Effector CD4-positive, alpha-beta T cell (primary cell): Measurements from ENCODE around the gene SIK3.

ENCODE experiments used
- DNase-seq: peaks from one replicate; pipeline ENCODE4 v3.0.0-alpha.2; 2020

The SIK3 gene

GRCh38 chr11:116888884-116889549 is 209.2 kb downstream of the SIK3 start:
- DNase-seq: no peak

GRCh38 chr11:116888024-116888423 is 210.2 kb downstream of the SIK3 start:
- no peak for DNase-seq

- no peak for DNase-seq
Measured at GRCh38 chr11:116885951-116886655, 212.1 kb downstream of the SIK3 start.

DNA sequence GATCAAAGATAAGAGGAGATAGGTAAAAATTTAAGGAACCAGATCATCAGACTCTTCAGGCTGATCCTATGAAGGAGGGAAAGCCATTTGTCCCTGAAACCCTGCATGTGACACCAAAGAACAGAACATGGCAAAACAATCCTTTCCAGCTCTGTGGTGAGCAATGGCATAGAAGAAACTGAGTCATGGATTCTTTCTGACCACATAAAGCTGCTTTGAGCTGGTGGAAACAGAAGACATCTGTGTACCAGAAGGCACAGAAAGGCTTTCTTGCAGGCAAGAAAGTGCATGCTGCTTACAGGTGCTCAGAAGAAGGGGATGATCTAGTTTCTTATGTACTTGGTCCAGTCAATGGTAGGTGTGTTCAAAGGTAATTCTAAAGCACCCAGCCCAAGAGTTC is 215.8 kb downstream of the SIK3 start:
- DNase-seq: no peak

- DNase-seq: no peak
Measured at GRCh38 chr11:116881143-116881542, 217.1 kb downstream of the SIK3 start.

GRCh38 chr11:116879800-116880625 is 218.2 kb downstream of the SIK3 start:
- no peak for DNase-seq

DNA sequence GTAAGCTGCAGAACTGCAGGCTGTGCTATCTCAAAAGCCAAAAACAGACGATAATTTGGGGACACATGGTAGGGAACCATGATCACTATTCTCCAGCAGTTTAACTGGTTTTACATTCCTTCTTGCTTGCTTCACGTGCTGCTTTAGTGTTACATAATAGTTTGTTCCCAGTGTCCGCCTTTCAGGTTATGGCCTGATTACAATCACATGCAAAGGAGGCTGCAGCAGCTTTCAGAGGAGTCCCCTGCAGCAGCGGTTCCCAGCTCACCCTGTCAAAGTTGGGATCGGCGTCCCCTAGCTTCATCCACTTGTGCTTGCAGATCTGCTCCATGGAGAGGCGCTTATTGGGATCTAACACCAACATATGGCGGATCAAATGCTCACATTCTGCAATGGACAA is 221.6 kb downstream of the SIK3 start:
- DNase-seq: no peak

GRCh38 chr11:116875194-116875593 is 223.0 kb downstream of the SIK3 start:
- DNase-seq: no peak

DNA sequence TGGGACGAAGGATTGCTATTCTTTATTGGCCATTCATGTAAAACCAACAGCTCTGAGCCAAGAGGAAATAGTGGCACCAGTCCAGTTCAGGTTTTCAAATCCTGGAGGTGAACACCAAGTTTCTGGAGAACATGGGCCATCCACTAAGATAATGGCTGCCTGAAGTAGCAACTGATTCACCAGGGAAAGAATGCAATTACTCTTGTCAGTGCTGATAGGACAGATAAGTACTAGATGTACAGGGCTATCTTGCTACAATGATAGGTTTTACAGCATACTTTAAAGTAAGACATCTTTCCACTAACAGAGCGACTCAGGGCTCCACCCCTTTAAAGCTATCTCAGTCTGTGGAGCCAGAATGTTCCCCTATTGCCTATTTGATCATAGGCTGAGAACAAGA is 224.0 kb downstream of the SIK3 start:
- DNase-seq: no peak

- no peak for DNase-seq
Measured at GRCh38 chr11:116873381-116873780, 224.8 kb downstream of the SIK3 start.

GRCh38 chr11:116871248-116871647 is 227.0 kb downstream of the SIK3 start:
- DNase-seq: no peak

- DNase-seq: no peak
Measured at GRCh38 chr11:116870054-116870453, 228.2 kb downstream of the SIK3 start.

GRCh38 chr11:116869610-116870009 is 228.6 kb downstream of the SIK3 start:
- no peak for DNase-seq

DNA sequence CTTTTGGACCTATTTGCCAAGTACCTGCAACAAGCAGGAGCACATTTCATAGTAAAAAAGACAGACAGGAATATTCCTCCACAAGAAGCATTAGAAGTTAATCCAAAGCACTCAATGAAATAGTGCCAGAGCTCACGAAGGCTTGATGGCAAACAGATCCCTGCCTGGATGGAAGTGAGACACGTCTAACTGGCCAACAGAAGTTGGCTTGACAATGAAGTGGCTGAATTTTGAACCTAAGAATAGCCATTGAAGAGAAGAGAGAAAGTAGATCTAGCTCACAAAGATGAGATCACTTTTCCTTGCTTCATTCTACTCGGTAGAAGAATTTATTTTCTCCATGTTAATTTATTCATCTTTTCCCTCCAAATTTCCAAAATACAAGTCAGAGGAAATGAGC is 230.2 kb downstream of the SIK3 start:
- no peak for DNase-seq

GRCh38 chr11:116867619-116868018 is 230.6 kb downstream of the SIK3 start:
- DNase-seq: no peak

DNA sequence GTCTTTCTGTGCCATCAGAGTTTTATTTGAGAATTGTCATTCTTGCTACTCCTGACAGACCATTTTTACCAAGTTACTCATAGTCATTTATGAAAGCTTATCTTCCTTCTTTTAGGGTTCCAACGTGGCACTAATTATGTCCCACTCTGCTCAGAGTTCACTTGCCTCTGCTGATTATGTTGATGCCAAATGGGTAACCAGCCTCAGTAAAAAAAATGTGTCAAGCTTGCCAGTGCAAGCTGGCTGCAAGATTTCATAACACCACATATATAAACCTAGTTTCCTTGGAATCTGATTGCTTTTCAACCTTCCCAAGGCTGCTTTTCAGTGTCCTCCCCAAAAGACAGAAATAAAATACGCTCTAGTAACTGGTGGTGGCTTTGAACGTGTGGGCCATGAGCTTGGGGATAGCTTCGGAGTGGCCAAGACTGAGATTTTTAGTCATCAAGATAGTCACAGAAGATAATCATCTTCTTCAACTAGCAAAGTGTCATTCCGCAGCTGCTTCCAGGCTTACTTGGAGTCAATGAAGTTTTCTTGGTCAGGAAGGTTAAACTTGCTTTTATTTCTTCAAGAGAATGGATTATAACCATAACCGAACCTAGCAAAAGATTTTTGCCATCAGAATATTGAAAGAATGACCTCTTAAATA is 231.3 kb downstream of the SIK3 start:
- no peak for DNase-seq

GRCh38 chr11:116865696-116866095 is 232.5 kb downstream of the SIK3 start:
- no peak for DNase-seq

DNA sequence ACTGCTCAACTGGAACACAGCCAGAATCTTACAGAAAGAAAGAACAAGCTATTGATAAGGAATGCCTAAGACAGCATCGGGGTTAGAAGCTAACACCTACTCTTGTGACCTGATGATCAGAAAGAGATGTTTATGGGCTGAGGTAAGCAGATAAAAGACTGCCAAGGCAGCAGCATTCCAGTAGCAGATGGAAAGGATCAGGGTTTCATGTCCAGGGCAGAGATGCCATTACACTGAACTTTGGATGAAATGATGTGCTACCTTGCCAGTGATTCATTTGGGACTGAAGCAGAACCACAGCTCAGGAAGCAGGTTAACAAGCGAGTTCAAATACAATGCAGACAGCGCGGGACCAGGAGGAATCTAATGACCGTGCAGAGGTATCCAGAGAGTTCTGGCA is 233.7 kb downstream of the SIK3 start:
- no peak for DNase-seq

GRCh38 chr11:116862951-116863350 is 235.3 kb downstream of the SIK3 start:
- DNase-seq: no peak

DNA sequence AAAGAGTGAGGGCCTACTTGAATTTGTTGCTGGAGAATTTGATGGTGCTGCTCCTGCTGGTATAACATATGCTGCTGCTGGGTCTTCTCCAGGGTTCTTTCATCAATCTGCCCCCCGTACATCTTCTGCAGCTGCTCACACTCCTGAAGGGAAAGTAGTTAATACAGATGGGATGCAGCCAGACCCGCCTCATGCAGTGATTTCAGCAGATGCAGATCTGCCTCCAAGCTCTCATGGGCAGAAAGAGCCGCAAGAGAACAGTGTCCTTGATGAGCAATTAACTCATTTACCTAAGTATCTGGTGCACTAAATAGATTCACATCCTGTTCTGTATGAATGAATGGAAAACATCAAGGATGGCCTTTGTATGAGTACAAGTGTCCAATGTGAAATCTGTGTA is 236.0 kb downstream of the SIK3 start:
- DNase-seq: no peak

GRCh38 chr11:116861539-116861938 is 236.7 kb downstream of the SIK3 start:
- no peak for DNase-seq

GRCh38 chr11:116860303-116860702 is 237.9 kb downstream of the SIK3 start:
- no peak for DNase-seq

DNA sequence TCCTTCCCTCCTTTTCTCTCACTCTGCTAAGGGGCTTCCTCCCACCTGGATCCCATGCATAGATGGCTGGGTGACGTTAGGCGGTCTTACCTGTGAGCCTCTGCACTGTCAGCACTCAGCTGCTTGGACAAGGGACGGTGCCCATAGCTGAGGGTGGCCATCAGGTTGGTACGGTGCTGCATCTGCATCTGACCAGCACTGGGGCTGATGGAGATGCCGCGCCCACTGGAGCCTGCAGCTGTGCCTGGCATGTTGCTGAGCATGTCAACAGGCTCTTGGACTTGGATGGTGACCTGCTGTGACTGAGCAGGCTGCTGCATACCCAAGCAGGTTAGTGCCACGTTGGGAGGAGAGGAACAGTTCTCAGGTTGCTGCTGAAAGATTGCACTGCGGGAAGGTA is 239.1 kb downstream of the SIK3 start:
- DNase-seq: no peak
